NCI-H460 (cell line): ENCODE measurements around the gene ZBTB3. TPM values are rescaled to one million over a fixed set of nuclear protein-coding genes. Genes with fewer than 3 reads are reported as not detected.
A peak's percentile ranks its signal among the peaks of the same experiment; 100 is the strongest.
"Not testable (repeated sequence)": the region's sequence is repeated elsewhere in the genome, so short reads cannot be mapped to it uniquely, and the experiment has no call there.

Experiments
- DNase-seq: peaks from one replicate; pipeline ENCODE4 v3.0.0-alpha.2; 2016; ENCODE audit warnings: low read depth; ENCODE audit errors: extremely low read depth
- total RNA-seq: library from RNA; depleted of rRNA; stranded (reverse); fragments of >200 nt; shearing (Covaris generic); gene quantifications from 2 replicates; pipeline ENCODE4 v1.2.3, GENCODE V29; 2014

ZBTB3 gene
- total RNA-seq, 1 experiment from 2014 or later, result 4.1 TPM

DNA sequence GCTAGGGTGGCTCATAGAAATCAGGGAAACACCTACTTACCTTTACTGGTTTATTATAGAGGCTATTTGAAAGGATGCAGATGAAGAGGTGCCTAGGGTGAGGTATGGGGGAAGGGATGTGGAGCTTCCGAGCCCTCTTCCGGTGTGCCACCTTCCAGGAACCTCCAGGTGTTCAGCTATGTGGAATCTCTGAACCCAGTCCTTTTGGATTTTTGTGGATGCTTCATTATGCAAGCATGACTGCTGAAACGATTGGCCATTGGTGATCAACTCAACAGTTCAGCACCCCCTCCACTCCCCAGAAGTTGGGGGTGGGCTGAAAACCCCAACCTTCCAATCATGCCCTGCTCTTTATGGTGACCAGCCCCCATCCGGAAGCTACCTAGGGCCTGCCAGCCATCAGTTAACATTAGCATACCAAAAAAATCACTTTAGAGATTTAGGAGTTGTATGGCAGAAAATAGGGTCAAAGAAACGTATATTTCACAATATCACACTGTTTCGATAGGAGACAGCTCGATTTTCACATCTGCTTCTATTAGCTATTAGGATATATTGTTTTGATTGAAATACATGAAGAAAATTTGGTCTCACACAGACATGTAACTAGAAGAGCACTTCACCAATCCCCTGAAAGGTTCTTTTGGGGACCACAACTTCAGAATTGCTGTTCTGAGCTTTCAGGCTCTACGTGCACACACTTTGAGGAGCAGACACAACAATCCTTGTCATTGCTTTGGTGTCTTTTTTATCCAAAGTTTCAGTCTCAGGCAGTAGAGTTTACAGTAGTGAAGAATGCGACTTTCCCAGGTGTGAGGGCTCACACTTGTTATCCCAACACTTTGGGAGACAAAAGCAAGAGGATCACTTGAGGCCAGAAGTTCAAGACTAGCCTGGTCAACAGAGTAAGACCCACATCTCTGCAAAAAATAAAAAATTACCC lies 4.2 kb upstream of the ZBTB3 start:
- DNase-seq, result no peak

DNA sequence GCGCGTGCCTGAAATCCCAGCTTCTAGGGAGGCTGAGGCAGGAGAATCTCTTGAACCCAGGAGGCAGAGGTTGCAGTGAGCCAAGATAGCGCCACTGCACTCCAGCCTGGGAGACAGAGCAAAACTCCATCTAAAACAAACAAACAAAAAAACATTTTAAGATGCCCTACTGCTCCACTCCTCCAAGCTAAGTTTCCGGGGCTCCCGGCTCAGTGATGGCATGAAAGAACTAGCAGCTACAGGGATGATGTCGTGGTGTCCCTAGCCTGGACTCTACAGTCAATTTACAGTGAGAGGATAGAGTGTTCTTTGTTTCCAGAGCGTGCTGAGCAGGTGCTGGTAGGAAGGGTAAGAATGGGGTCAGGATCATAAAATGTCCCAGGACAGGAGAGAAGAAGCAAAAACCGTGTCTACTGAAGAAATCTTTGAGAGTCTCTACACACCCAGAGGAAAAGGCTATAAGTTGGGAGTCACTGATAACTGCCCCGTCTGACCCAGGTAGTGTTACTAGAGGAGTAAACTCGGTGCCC lies 1.2 kb upstream of the ZBTB3 start:
- no peak for DNase-seq

DNA sequence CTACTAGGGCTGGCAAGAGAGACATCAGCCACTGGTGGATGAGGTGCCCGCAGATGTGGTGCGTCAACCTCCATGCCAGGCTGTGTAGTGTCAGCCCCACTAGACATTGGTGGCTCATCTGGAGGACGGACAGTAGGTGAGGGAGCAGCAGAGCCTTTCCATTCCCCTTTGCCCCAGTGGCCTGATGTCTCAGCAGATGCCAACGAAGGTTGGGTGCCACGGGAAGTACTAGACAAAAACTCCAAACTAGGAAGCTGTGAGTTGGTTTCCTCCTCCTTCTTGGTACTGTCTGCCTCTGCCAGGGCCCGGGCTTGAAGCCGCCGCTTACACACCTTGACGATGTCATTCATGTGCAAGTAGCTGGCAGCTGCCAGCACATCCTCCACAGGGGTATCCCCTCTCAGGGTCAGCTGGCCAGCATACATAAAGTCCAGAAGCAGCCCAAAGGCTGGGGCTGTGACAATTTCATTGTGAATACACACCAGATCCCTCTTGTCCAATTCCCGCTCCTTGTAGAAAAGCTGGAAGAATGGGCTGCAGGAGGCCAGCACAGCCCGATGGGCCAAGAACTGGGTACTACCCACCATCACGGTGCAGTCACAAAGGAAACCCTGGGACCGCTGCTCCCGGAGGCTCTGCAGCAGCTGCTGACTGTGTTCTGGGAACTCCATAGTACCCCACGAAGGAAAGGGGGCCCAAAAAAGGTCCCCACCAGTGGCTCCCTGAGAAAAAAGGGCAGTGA lies 795 bp downstream of the ZBTB3 start:
- DNase-seq, result no peak

DNA sequence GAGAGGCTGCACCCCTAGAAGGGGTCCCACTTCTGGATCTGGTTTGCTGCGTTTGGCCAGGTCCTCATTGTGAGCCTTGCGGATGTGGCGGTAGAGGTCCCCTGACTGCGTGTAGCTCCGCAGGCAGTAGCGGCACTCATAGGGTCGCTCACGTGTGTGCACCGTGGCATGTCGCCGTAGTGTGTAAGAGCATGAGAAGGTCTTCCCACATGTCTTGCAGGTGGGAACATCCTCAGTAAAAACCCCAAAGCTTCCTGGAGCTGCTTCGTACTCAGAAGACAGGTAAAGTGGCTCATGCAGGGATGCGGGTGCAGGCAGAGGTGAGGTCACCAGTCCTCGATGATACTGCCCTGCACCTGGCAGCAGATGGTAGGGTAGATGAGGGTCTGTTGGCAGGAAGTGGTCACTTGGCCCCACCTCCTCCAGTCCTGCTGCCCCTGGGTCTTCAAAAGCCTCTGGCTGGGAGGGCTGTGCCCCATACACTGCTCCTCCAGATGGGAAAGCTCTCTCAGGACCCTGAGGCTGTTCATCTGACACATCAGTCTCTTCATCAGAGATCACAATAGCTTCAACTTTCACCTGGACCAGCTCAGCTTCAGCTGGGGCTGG lies 1.7 kb downstream of the ZBTB3 start:
- DNase-seq, result no peak

DNA sequence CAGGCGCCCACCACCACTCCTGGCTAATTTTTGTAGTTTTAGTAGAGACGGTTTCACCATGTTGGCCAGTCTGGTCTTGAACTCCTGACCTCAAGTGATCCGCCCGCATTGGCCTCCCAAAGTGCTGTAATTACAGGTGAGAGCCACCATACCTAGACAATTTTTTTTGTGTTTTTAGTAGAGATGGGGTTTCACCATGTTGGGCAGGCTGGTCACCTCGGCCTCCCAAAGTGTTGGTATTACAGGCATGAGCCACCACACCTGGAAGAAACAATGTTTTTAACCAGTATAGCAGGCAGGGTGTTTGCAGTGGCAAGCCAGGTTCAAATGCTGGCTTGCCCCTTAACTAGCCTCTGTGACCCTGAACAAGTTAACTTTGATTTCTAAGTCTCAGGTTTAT lies 4.0 kb downstream of the ZBTB3 start:
- not testable (repeated sequence) for DNase-seq

DNA sequence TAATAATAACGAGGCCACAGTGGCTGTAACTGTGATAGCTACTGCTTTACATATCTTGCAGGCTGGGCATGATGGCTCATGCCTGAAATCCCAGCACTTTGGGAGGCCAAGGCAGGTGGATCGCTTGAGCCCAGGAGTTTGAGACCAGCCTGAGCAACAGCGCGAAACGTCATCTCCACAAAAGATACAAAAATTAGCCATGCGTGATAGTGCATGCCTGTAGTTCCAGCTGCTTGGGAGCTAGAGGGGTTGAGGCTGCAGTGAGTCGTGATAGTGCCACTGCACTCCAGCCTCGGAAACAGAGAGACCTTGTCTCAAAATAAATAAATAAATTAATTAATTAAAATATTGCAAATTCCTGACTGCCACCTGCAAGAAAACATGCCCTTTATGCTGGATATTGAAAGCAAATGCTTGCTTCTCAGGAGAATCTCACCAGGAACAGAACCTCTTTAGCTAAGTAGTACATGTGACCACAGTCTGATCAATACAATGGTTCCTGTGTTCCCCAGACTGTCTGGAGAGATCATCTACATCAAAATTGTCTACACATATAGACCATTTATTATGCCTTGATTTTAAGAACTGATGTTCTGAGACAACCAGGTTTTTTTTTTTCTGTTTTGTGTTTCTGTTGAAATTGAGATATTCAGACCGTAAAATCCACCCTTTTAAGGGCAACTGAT lies 6.3 kb downstream of the ZBTB3 start:
- no peak for DNase-seq

DNA sequence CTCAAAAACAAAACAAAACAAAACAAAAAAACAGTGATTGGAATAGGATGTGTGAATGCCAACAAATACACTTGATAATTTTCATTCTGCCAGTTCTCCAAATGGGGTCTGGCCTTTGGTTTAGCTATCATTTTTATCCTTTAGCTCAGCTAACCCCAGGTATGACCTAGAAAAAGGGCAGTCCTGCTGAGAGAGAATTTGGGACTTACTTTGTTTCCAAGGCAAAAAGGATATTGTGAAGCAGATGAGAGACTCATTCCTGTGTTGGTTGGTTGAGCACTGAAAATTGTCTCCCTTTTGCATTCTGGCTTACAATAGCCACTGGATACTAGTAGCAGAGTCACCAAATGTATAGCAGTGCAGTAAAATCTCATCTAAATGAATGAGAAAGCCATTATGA lies 16.8 kb downstream of the ZBTB3 start:
- DNase-seq, result no peak

DNA sequence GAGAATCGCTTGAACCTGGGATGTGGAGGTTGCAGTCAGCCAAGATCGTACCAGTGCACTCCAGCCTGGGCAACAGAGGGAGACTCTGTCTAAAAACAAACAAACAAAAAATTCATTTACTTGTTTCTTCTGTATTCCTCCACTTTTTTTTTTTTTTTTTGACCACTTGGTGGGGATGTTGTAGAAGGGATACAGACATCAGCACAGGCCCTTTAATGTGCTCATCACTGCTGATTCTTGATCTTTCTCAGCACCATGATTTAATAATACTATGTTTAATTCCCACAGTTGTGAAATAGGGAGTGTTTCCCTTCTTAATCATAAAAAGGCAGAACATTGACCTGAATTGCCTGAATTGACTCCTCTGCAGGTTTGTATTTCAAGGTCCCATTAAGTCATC lies 21.1 kb downstream of the ZBTB3 start:
- peak; percentile 37 for DNase-seq

DNA sequence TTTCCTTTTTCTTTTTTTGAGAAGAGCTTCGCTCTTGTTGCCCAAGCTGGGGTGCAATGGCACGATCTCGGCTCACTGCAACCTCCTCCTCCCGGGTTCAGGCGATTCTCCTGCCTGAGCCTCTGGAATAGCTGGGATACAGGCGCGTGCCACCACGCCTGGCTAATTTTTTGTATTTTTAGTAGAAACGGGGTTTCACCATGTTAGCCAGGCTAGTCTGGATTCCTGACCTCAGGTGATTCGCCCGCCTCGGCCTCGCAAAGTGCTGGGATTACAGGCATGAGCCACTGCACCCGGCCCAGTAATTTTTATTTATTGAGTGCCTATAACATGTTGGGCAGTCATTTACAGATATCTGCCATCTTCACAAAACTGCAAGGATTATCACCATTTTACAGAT lies 23.9 kb downstream of the ZBTB3 start:
- DNase-seq, result not testable (repeated sequence)

DNA sequence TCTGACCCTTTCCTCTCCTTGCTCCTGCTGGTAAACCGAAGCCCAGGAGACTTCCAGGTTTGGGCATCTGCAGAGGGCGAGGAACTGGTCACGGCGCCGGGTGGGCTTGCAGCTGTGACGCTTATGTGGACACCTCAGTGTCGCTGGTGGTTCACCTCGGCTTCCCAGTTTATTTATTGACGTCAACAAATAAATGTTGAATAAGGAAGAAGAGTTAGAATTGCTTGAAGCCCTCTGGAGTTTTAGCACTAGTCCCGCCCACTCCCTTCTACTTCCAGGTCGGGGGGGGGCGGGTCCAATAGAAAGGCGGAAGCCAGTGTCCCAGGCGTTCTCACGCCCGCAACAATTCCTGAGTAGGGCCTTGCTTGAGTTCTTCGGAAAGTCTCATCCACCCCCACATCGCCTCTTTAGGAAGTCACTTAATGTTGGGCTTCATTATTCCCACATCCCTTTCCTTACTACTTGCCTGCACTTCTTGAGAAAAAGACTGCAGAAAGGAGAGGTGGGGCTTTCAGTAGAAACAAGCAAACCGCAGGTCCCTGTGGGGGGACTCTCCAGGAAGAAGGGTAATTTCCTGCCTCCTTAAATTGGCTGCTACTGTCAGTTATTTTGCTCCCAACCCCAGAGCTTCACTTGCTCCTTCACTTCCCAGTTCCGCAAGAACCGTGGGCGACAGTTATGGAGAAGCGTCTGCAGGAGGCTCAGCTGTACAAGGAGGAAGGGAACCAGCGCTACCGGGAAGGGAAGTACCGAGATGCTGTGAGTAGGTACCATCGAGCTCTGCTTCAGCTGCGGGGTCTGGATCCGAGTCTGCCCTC lies 25.6 kb downstream of the ZBTB3 start, which contains the start of gene TTC9C:
Gene TTC9C, plus strand, starts transcription at position 316 of the 818 bp plus-strand sequence. Its CDS starts 363 bp downstream, at position 679.
- DNase-seq, result peak; percentile 62

DNA sequence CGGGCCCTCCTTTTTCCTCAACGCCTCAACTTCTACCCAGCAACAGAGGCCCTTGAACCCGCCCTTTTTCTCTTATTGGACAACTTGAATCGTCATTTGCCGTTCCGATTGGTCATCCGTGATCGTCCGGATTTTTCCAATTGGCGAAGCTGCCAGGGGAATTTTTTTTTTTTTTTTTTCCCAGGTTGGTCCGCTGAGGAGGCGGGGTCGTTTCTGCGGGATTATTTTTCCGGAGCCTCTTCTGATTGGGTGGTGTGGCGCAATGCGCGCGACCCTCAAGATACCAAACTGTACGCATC lies 26.1 kb downstream of the ZBTB3 start:
- peak; percentile 96 for DNase-seq

DNA sequence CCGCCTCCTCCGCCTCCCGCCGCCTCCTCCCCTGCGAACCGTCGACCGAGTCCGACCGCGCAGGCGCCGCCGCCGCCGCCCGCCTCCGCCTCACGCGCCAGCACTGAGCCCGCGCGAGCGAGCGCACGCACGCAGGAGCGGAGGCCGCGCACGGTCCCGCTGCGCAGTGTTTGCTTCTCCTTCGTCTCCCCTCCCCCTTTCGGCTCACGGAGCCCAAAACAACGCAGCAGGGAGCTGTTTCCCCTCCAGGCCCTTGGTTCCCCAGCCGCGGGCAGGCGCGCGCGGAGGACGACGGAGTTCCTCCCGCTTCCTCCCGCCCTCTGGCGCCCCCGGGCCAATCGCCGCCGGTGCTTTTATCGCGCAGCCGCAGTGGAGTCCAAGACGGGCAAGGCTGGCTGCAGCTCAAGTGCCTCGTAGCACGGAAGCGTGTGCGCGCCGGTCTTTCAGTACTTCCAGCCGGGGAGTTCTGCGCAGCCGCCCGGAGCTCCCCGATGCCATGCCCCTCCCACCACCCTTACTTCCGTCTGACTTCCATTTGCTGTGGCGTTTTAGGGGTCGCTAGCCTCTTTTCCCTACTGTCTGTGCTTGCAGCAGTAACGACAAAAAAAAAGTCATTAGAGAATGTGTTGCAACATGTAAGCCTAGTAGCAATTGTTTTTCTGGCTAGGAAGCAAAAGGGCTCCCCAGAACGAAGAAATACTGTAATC lies 26.6 kb downstream of the ZBTB3 start, which contains the start of gene HNRNPUL2:
Gene HNRNPUL2, minus strand, starts transcription at position 293 of the 707 bp plus-strand sequence. CDS start 301 bp downstream, outside the sequence.
- DNase-seq, result peak; percentile 97

DNA sequence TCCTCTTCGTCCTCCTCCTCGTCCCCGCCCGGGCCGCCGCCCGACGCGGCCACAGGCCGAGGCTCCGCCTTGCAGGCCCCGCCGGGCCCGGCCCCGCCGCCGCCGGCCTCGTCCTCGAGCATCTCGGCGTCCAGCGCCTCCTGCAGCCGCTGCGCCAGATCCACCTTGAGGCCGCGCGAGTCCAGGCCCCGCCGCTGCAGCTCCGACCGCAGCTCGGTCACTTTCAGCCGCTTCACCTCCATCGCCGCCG lies 27.1 kb downstream of the ZBTB3 start:
- DNase-seq, result no peak

DNA sequence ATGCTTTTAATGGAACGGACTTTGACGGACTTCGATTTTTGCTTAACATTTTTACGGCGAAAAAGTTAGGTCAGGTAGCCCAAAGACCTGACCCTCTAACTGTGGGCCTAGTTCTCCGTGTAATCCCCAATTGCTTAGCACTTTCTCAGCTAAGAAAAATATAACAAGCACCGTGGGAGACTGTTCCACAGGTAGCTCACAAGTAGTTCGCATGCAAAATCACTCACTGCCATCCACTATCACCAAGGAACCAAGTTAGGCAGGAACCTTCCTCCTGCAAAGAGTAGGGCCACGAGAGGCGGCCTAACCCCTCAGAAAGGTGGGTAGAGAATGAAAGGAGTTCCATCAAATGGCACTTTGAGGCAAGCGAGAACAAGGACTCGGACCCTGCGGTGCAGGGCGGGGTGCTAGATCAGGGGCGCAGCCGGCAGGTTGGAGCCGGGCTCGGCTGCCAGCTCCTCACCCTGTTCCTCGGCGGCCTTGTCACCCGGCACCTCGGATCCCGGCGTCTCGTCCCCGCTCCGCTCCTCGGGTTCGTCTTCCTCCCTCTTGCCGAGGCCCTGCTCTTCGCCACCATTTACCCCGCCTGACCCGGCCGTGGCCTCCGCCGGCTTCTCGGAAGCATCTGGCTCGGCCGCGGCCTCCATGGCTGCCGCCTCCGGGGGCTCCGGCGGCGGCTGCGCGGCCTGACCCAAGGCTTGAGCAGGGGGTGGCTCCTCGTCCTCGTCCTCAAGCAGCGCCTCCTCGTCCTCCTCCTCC lies 27.6 kb downstream of the ZBTB3 start:
- no peak for DNase-seq

DNA sequence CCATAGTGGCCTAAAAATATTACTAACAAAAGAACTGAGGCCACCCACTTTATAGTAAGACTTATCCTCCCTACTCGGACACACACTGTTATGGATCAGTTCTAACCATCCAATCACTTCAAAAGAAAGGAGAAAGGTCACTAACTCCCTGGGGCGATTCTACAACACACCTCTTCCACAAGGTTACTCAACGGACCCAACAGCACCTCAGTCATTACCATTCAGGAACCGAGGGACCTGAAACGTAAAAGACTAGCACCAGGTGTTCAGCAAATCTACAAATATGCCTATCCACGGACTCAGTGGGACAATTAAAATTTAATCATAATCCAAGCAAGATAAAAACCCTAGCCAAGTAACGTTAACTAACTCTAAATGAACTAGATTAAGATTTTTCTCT lies 28.3 kb downstream of the ZBTB3 start:
- no peak for DNase-seq

DNA sequence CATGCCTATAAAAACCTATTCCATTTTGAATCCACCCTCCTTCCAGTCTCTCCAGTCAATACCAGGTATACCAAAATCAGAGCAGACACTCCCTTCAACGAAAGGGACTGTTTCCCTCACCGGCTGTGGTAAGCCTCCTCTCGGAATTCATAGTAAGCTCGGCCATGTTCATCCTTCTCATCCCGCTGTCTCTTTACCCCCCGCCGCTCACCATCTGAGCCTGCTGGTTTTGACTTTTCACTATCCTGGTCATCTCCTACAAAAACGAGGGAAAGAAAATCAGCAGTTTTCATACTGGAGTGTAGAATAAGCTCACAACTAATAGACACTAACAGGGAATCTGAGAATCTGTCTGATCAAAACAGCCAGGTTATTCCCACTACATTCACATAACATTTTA lies 29.8 kb downstream of the ZBTB3 start:
- DNase-seq, result no peak

DNA sequence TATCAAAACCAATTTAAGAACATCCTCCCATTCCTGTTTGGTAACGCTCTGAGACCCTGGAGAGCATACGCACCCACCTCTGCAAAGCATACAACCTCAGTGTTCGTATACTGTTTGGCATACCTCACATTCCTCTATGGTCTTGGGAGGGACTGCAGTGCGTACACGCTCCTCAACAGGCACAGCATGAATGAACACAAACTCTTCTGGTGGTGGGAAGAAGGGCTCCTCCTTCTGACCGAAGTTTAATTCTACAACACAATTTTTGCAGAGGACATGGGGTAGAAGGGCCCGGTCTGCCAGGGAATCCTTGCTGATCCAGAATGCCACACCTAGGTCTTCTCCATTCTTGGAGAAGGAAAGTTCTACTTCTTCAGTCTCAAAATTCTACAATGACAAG lies 32.0 kb downstream of the ZBTB3 start:
- no peak for DNase-seq

DNA sequence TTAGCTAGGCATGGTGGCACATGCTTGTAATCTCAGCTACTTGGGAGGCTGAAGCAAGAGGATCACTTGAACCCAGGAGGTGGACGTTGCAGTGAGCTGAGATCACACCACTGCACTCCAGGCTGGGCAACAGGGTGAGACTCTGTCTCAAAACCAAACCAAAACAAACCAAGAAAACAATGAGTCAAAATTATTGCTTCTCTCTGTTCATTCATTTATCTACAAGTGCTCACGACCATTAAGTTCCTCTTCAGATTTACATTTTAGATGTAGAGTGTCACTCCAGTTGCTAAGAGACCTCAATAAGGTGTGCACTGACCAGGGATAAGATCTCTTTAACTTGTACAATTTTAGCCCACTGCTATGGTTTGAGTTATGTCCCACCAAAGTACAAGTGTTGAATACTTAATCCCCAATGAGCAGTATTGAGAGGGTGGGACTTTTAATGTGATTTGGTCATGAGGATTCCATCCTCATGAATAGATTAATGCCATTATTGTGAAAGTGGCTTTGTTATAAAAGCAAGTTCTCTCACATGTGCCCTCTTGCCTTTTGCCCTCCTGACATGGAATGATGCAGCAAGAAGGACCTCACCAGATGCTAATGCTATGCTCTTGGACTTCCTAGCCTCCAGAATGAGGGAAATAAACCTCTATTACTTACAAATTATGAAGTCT lies 34.5 kb downstream of the ZBTB3 start:
- no peak for DNase-seq
